GM12873 (cell line): Measurements from ENCODE around the gene INAFM2.

Experiments used
- TF ChIP-seq, protein P1 (sequence below): IDR thresholded peaks from 2 replicates; pipeline ENCODE4 v1.5.1; 2012; ENCODE audit warnings: low read depth, mild to moderate bottlenecking, moderate library complexity, low read length, control low read depth; ENCODE audit not compliant: insufficient read depth; ENCODE audit errors: missing control alignments

INAFM2 gene

DNA sequence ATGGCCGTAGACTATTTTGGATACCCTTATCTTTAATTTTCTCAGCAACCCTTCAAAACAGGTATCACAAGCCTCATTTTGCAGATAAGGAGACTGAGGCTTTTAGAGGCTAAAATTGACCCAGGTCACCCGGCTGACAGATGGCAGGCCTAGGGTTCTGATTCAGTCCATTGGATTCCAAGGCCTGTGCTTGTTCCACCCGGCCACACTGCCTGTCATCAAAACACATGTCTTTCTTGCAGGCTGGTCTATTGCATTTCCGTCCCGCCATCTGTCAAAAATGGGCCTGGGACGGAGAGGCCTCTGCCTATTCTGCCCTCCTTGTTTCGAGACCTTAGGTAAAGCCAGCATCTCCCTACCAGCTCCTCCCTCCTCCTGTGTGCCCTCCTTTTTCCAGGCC is 8.1 kb downstream of the INAFM2 start:
- TF ChIP-seq, protein P1, sequence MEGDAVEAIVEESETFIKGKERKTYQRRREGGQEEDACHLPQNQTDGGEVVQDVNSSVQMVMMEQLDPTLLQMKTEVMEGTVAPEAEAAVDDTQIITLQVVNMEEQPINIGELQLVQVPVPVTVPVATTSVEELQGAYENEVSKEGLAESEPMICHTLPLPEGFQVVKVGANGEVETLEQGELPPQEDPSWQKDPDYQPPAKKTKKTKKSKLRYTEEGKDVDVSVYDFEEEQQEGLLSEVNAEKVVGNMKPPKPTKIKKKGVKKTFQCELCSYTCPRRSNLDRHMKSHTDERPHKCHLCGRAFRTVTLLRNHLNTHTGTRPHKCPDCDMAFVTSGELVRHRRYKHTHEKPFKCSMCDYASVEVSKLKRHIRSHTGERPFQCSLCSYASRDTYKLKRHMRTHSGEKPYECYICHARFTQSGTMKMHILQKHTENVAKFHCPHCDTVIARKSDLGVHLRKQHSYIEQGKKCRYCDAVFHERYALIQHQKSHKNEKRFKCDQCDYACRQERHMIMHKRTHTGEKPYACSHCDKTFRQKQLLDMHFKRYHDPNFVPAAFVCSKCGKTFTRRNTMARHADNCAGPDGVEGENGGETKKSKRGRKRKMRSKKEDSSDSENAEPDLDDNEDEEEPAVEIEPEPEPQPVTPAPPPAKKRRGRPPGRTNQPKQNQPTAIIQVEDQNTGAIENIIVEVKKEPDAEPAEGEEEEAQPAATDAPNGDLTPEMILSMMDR, result no peak

DNA sequence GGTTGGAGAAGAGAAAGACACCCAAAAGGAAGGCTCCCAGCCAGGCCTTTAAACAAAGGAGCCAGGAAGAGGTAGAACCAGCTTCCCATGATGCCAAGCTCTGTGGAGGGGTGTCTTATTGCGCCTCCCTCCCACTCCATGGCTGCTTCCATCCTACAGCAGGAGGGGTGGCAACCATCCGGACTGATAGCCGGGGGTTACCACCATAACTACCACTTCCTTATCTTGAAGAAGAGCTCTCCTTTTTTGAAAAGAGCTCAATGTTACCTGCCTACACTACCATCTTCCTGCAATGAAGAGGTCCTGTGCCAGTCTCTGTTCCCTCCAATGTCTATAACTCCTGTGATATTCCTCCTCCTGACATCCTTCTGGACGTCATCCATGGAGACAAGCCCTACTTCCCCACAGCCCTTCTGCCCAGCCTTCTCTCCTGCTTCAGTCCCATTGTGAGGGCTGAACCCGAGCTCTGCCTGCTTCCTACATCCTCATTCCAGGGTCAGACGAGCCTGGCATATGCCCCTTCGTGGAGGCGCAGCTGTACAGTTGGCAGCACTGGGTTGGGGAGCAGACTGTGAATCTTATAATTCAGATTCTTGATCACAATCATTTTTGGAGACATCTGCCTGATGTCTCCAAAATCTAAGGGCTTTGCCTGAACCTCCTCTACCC is 8.8 kb downstream of the INAFM2 start:
- TF ChIP-seq, protein P1, result no peak

DNA sequence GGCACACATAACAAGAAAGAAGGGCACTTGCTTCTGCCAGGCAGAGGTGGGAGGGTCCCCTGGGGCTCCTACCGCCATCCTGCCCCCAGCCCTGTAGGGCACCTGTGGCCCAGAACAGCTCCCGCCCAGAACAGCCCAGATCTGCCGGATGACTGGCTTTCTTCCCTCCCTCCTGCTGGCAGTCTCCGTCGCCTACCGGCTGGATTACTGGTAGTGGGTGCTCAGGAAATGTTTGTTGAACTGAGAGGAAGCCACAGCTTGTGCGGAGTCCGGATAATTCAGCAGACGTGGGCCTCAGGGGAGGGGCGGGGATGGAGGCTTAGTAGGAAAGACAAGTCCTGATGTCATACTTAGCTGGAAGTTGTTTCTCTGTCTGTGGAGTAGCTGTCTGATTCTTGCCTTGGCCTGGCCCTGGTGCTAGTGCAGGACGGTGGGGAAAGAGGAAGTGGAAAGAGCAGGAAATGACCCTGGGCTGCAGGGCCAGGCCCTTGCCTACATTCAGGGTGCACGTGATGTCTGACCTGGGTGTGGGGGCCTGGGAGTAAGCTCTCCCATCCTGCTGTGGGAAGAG is 10.5 kb downstream of the INAFM2 start:
- TF ChIP-seq, protein P1, result no peak

DNA sequence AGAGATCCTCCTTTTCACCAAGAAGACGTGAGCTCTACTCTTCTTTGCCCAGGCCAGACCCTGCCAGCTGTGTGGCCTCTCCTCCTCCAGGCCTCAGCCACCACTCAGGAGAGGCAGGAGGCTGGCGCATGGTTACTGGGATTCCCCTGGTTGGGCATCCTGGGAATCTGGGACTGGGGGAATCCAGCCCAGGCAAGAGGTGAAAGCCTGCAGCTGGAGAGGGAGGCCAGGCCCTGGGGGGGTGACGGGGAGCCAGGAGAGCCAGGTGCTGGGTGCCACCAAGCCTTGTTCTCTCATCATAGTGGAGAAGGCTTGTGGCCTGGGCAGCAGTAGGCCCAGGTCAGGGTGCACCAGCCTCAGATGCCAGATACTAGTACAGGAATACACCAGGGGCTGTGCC is 11.0 kb downstream of the INAFM2 start:
- TF ChIP-seq, protein P1, result no peak

DNA sequence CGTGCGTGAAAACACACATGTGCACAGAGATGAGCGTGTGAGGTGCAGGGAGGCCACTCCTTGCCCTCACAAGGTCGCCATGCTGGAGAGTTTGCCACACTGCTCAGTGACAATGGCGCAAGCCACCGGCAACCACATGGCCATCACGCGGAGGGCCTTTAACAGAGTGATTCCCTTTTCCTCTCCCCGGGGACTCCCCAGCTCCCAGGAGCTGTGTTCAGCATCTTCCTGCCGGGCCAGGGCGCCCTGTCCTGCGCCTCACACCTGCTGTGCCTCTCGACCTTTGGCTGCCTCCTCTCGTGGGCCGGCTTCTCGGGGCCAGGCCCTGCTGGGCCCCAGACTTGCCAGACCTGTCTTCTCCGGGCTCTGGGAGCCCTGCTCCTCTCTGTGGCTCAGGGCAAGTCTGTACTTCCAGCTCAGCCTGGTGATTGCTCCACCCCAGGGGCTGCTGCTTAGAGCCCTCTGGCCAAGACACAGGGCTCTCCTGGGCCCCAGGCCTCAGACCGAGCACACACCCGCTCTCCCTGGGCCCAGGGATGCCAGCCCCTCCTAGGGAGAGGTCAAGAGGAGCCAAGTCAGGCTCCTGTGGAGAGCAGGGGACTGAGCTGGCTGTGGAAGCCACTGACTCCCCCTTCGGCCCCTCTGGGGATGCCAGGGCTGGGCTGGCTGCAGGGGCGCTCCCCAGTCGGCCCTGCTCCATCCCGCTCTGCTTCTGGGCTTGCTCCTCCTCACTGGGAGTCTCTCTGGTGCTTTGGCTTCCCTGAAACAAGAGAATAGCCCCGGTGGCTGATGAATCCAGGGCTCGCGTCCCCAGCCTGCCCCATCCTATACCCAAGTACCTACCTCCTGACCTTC is 11.7 kb downstream of the INAFM2 start:
- TF ChIP-seq, protein P1, result no peak

DNA sequence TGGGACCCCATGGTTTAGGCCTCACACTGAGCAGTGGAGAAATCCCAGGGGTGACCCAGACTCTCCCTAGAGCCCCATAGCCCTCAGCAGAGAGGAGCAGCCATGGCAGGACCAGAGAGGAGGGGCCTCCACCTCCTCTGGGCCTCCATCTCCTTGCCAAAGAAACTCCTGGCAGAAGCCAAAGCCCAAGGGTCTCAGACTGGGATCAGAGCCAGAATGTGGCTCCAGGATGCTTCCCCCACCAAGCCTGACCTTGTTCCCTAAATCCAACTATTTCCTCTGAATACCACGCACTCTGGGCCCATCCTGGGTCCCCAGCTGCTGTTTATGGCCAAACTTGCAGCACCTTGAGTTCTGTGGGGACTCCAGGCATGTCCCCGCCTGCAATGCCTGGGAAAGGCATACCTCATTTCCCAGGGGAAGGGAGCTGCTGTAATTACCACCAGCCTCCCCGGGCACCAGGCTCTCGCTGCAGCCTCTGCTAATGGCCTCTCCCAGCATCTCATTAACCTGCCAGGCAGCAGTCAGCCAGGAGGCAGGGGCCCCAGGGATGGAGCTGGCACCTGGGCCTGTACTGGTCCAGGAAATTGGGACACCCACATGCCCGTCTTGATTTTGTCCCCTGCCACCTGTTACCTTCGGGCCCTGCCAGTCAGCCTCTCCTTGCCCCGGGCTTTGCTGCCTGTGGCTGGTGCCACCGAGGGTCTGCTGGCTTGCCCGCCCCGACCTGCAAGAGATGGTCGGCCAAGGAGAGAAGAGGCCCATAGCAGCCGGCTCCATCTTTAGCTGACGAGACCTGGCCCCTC is 12.6 kb downstream of the INAFM2 start:
- TF ChIP-seq, protein P1, result no peak
